ENCODE data around the gene QKI.

DNA sequence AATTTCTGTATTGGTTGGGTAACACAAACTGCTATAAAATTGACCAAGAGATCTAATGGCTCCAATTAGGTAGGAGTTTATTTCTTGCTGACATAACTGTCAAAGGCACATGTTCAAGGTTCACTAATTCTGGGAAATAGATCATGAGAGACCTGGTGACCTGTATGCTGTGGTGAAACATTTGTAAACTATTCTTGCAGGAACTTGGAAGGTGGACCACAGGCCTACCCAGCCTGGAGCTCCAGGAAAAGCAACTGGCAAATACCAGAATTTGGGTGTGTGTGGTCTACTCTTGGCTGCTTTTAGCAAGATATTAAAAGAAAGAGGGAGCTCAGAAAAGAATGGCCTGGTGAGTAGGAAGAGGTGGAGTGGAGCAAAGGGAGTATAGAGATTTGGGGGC, 184.6 kb downstream of the QKI start:
- TF ChIP-seq, protein P1, sequence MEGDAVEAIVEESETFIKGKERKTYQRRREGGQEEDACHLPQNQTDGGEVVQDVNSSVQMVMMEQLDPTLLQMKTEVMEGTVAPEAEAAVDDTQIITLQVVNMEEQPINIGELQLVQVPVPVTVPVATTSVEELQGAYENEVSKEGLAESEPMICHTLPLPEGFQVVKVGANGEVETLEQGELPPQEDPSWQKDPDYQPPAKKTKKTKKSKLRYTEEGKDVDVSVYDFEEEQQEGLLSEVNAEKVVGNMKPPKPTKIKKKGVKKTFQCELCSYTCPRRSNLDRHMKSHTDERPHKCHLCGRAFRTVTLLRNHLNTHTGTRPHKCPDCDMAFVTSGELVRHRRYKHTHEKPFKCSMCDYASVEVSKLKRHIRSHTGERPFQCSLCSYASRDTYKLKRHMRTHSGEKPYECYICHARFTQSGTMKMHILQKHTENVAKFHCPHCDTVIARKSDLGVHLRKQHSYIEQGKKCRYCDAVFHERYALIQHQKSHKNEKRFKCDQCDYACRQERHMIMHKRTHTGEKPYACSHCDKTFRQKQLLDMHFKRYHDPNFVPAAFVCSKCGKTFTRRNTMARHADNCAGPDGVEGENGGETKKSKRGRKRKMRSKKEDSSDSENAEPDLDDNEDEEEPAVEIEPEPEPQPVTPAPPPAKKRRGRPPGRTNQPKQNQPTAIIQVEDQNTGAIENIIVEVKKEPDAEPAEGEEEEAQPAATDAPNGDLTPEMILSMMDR (conservative IDR thresholded peaks at IDR 0.05 in 1 of 2, IDR thresholded peaks at IDR 0.05 in 1 of 2; ENCODE audit: low read depth in 1 of 2, low read length in 2 of 2) = no peak
- TF ChIP-seq EZH2 (IDR thresholded peaks at IDR 0.05; ENCODE audit: low read length, missing control alignments) = no peak
